Measurements from ENCODE around the gene CDPF1.
A peak's percentile ranks its signal among the peaks of the same experiment; 100 is the strongest.

CDPF1 gene

DNA sequence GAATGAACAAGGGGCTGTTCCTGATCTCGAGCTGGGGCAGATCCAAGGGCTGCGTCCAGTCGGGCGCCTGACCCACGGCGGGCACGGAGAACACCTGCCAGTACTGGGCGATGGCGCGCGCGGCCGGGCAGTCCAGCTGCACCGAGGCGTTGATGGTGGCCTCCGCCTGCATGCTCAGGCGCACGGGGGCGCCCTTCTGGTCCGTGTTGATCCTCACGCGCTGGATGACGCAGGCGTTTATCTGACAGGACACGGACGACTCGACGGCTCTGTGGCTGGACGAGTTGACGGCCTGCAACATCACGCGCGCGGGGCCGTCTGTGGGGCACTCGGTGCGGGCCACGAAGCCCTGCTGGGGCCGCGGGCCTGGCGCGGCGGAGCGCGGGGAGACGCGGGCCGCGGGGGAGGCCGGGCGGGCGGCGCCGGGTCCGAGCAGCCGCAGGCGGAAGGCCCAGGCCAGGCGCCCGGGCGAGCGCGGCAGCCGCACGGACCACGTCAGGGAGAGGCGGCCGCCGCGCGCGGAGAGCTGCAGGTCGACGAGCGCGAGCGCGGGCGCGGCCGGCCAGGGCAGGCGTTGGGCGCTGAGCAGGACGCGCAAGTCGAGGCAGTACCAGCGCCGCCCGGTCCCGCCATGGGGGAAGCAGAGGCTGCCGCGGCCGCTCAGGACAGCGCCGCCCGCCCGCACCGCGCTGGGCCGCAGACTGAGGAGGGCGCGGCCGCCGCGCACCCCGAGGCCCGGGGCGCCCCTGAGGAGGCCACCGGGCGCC, 12.5 kb upstream of the CDPF1 start:
- no peak for DNase-seq (ENCODE audit: low read depth)
- no peak overlapping the region for H3K4me3 ChIP-seq (ENCODE audit: low read depth, low read length)
- TF ChIP-seq, protein P1, sequence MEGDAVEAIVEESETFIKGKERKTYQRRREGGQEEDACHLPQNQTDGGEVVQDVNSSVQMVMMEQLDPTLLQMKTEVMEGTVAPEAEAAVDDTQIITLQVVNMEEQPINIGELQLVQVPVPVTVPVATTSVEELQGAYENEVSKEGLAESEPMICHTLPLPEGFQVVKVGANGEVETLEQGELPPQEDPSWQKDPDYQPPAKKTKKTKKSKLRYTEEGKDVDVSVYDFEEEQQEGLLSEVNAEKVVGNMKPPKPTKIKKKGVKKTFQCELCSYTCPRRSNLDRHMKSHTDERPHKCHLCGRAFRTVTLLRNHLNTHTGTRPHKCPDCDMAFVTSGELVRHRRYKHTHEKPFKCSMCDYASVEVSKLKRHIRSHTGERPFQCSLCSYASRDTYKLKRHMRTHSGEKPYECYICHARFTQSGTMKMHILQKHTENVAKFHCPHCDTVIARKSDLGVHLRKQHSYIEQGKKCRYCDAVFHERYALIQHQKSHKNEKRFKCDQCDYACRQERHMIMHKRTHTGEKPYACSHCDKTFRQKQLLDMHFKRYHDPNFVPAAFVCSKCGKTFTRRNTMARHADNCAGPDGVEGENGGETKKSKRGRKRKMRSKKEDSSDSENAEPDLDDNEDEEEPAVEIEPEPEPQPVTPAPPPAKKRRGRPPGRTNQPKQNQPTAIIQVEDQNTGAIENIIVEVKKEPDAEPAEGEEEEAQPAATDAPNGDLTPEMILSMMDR (IDR thresholded peaks at IDR 0.05; ENCODE audit: control insufficient read depth, extremely low read depth, insufficient read depth): no peak

DNA sequence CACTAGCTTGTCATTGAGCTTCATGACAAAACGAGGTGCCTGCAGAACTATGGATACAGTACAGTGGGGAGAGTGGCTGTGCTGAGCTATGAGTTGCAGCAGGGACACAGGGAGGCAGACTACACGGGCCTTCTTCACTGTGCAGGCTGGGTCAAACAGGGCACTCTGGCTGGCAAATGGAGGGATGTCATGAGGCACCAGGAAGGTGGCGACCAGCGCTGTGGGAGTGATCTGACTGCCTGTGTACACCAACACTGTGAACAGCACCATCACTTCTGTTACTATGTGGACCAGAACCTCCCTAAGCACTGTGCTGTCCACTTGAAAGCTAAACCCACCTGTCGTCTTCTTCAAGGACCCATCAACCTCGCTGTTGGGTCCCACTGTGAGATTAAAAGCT, 9.9 kb upstream of the CDPF1 start:
- no peak for DNase-seq (ENCODE audit: low read depth)
- TF ChIP-seq, protein P1 (IDR thresholded peaks at IDR 0.05; ENCODE audit: control insufficient read depth, extremely low read depth, insufficient read depth): no peak
- no peak overlapping the region for H3K4me3 ChIP-seq (ENCODE audit: low read depth, low read length)

DNA sequence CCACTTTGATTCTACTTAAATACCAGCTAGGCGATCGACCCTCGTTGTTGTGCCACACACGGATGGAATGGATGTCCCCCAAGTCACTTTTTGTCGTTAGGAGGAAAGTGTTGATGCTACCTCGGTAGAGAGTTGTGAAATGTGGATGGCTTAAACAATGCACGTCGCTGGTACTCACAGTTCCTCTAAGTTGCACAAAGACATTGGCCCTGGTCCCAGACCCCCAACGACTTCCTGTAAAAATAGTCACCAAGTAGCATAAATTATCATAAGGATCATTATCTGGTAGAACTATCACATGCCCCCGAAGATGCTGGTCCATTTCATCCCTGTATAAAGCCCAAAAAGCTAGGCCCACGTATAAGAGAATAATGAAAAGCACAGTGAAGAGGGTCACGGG, 9.3 kb upstream of the CDPF1 start:
- no peak overlapping the region for H3K4me3 ChIP-seq (ENCODE audit: low read depth, low read length)
- TF ChIP-seq, protein P1 (IDR thresholded peaks at IDR 0.05; ENCODE audit: control insufficient read depth, extremely low read depth, insufficient read depth): no peak

DNA sequence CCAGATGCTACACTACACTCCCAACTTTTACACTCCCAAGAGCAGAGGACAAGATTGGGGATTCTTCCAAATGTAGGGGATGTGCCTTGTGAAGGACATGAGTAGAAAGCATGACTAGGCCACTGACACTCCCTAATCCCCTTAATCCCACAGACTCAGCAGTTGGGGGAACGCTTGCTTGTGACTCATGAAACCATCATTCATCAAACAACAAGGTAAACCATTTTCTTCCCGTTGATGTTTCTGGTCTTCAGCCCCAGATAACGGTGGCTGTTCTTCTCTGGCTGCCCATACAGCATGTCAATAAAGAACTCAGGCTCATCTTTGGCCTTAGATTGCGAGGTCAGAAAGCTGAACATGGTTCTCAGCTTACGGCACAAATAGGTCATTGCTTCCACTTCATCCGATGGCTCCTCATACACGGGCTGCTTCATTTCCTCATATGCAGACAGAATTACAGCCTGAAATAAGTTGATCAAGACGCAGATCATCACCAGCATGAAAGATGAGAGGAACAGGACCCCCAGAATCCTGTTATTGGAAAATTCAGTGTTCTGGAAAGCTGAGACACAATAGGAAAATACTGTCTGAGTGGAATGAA, 6.4 kb upstream of the CDPF1 start:
- H3K4me3 ChIP-seq (ENCODE audit: low read depth, low read length): no peak overlapping the region
- no peak for DNase-seq (ENCODE audit: low read depth)
- TF ChIP-seq, protein P1 (IDR thresholded peaks at IDR 0.05; ENCODE audit: control insufficient read depth, extremely low read depth, insufficient read depth): no peak

More for the DNA sequence above, 9.3 kb upstream of the CDPF1 start:
- DNase-seq (ENCODE audit: low read depth): no peak

DNA sequence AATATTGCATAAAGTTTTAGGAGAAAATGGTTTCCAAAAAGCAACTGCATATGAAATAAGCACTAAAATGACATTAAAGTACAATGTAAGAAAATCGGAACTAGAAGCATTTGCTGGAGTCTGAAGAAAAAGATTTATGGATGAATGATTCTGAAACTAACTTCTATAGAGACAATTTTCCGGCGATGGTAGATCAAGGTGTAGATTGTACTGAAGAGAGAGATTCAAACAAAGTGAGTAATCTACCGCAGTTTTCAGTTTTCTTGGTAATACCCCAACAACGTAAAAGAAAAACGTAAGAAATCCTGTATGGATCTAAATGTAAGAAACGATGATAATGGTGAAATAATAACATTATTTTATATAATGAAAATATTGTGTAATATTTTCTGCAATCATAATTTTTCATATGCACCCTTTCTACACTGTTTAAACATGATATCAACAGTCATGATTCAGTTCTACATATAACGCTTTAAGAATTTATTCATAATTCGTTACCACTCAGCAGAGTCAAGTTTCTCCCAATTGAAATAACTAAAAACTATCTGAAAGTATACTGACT, 1.8 kb upstream of the CDPF1 start:
- TF ChIP-seq, protein P1 (IDR thresholded peaks at IDR 0.05; ENCODE audit: control insufficient read depth, extremely low read depth, insufficient read depth): no peak
- DNase-seq (ENCODE audit: low read depth): no peak
- no peak overlapping the region for H3K4me3 ChIP-seq (ENCODE audit: low read depth, low read length)

DNA sequence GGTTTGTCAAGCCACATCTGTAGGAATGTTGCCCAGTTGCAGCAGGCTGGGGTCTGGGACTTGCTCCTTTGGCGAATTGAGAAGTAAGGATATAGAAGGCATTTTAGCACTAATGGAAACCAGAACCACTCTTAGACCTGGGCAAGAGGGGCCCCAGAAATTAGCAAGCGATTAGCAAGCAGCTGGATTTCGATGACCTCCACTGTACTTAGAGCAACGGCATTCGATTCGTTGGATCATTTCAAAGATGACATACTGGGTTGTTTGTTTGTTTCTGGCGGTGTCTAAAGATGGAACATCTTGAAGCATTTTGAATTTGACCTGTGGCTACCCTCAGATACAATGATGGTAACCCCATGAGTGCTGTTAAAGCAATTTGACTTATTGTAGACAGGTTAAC, 1.2 kb upstream of the CDPF1 start:
- TF ChIP-seq, protein P1 (IDR thresholded peaks at IDR 0.05; ENCODE audit: control insufficient read depth, extremely low read depth, insufficient read depth): no peak
- H3K4me3 ChIP-seq (ENCODE audit: low read depth, low read length): peak overlapping the region; percentile 77
- DNase-seq (ENCODE audit: low read depth): no peak
